Measurements from ENCODE around the gene FSTL4. TPM values are rescaled to one million over a fixed set of nuclear protein-coding genes. Genes with fewer than 3 reads are reported as not detected.

The FSTL4 gene
- total RNA-seq, 2 donors from 2014 or later: 4.5 to 10.1 TPM

GRCh38 chr5:133453831-133454230 is 158.5 kb downstream of the FSTL4 start:
- Histone ChIP-seq H3K36me3 (no peaks in the 10 kb centered on the region), H3K4me1 (replicated peaks) (no peaks in the 10 kb centered on the region), H3K27me3 (replicated peaks; ENCODE audit: insufficient read depth) (no peaks in the 10 kb centered on the region), H3K9me3 (no peaks in the 10 kb centered on the region), H3K27ac (no peak overlapping the region), H3K4me3 (no peak overlapping the region)
- 21% methylated on average over 2 of the region's 2 CpGs for WGBS
- no peak for TF ChIP-seq POLR2AphosphoS5 (IDR thresholded peaks at IDR 0.05)
- TF ChIP-seq, protein P1, sequence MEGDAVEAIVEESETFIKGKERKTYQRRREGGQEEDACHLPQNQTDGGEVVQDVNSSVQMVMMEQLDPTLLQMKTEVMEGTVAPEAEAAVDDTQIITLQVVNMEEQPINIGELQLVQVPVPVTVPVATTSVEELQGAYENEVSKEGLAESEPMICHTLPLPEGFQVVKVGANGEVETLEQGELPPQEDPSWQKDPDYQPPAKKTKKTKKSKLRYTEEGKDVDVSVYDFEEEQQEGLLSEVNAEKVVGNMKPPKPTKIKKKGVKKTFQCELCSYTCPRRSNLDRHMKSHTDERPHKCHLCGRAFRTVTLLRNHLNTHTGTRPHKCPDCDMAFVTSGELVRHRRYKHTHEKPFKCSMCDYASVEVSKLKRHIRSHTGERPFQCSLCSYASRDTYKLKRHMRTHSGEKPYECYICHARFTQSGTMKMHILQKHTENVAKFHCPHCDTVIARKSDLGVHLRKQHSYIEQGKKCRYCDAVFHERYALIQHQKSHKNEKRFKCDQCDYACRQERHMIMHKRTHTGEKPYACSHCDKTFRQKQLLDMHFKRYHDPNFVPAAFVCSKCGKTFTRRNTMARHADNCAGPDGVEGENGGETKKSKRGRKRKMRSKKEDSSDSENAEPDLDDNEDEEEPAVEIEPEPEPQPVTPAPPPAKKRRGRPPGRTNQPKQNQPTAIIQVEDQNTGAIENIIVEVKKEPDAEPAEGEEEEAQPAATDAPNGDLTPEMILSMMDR (IDR thresholded peaks at IDR 0.05): no peak
- no peak for TF ChIP-seq POLR2A (IDR thresholded peaks at IDR 0.05)
- intact Hi-C loops (cut with DNase I): no loop called here
- no peak for DNase-seq (ENCODE audit: low spot score)

- 91% methylated on average over 4 of the region's 4 CpGs for WGBS
- H3K27me3 ChIP-seq (replicated peaks; ENCODE audit: insufficient read depth): no peaks in the 10 kb centered on the region
- H3K4me3 ChIP-seq: no peak overlapping the region
- TF ChIP-seq POLR2A (IDR thresholded peaks at IDR 0.05) (no peak), POLR2AphosphoS5 (IDR thresholded peaks at IDR 0.05) (no peak)
- TF ChIP-seq, protein P1 (IDR thresholded peaks at IDR 0.05): no peak
- no peak for DNase-seq (ENCODE audit: low spot score)
- no peak overlapping the region for H3K27ac ChIP-seq
- no peaks in the 10 kb centered on the region for H3K9me3 ChIP-seq
- no peaks in the 10 kb centered on the region for H3K36me3 ChIP-seq
- no peaks in the 10 kb centered on the region for H3K4me1 ChIP-seq (replicated peaks)
- intact Hi-C loops (cut with DNase I): no loop called here
Observed at GRCh38 chr5:133453084-133453780, 159.1 kb downstream of the FSTL4 start.

GRCh38 chr5:133451926-133452325 is 160.4 kb downstream of the FSTL4 start:
- Histone ChIP-seq H3K4me1 (replicated peaks) (no peaks in the 10 kb centered on the region), H3K36me3 (no peaks in the 10 kb centered on the region), H3K9me3 (no peaks in the 10 kb centered on the region), H3K27ac (no peak overlapping the region), H3K4me3 (no peak overlapping the region), H3K27me3 (replicated peaks; ENCODE audit: insufficient read depth) (no peaks in the 10 kb centered on the region)
- no peak for DNase-seq (ENCODE audit: low spot score)
- intact Hi-C loops (cut with DNase I): no loop called here
- TF ChIP-seq POLR2A (IDR thresholded peaks at IDR 0.05): no peak
- TF ChIP-seq POLR2AphosphoS5 (IDR thresholded peaks at IDR 0.05): no peak
- TF ChIP-seq, protein P1 (IDR thresholded peaks at IDR 0.05): no peak
- 56% methylated on average over 1 of the region's 1 CpG for WGBS

DNA sequence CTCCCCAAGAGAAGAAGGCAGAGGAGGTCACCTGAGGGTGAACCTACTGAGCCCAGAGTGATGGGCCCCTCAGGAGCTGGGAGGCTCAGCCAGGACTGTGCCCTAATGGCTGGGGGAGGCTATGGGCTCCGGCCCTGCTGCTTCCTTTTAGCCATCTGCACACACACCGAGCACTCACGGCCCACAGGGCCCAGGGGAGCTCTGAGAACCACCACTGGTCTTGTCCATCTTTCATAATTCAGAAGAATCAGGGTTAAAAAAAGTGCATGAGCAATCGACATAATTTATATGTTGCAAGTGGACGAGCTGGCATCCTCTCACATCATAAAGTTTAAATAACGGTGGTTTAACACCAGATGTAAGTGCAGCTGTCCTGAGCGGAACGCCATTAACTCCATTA is 162.1 kb downstream of the FSTL4 start:
- Histone ChIP-seq H3K27me3 (replicated peaks; ENCODE audit: insufficient read depth) (no peaks in the 10 kb centered on the region), H3K27ac (no peak overlapping the region), H3K9me3 (no peaks in the 10 kb centered on the region), H3K4me1 (replicated peaks) (no peaks in the 10 kb centered on the region), H3K4me3 (no peak overlapping the region), H3K36me3 (no peaks in the 10 kb centered on the region)
- 81% methylated on average over 8 of the region's 8 CpGs for WGBS
- intact Hi-C loops (cut with DNase I): no loop called here
- DNase-seq (ENCODE audit: low spot score): no peak
- no peak for TF ChIP-seq POLR2AphosphoS5 (IDR thresholded peaks at IDR 0.05)
- TF ChIP-seq POLR2A (IDR thresholded peaks at IDR 0.05): no peak
- TF ChIP-seq, protein P1 (IDR thresholded peaks at IDR 0.05): no peak

DNA sequence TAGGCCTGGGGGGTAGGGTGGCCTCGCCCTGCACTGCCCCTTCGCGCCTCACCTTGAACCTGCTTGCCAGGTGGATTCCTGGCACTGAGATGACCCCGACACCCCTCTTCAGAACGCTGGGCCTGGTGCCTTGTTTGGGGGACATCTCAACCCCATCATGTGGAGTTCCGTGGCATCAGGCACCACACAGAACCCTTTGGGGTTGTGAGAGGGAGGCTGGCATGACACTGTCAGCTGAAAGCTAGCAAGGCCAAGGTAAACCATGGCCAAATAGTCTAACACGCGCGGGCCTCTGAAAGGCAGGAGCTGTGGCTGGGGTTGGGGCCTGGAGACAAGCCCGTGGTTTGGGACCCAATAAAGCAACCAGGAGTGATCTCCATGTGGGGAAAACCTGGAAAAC is 163.2 kb downstream of the FSTL4 start:
- Histone ChIP-seq H3K4me1 (replicated peaks) (no peaks in the 10 kb centered on the region), H3K4me3 (no peak overlapping the region), H3K9me3 (no peaks in the 10 kb centered on the region), H3K27me3 (replicated peaks; ENCODE audit: insufficient read depth) (no peaks in the 10 kb centered on the region), H3K36me3 (no peaks in the 10 kb centered on the region), H3K27ac (no peak overlapping the region)
- no peak for TF ChIP-seq POLR2A (IDR thresholded peaks at IDR 0.05)
- TF ChIP-seq, protein P1 (IDR thresholded peaks at IDR 0.05): no peak
- TF ChIP-seq POLR2AphosphoS5 (IDR thresholded peaks at IDR 0.05): no peak
- 94% methylated on average over 10 of the region's 10 CpGs for WGBS
- DNase-seq (ENCODE audit: low spot score): no peak
- intact Hi-C loops (cut with DNase I): no loop called here

Data from prostate gland (tissue), 2 donors.